Type B pancreatic cell (in vitro differentiated cells): Measurements from ENCODE around the gene HBG2. TPM values are rescaled to one million over a fixed set of nuclear protein-coding genes. Genes with fewer than 3 reads are reported as not detected.
"Not testable (repeated sequence)": the region's sequence is repeated elsewhere in the genome, so short reads cannot be mapped to it uniquely, and the experiment has no call there.

Source experiments
- DNase-seq: peaks from one replicate; pipeline ENCODE4 v3.0.0; 2021; ENCODE audit warnings: mixed read lengths; ENCODE audit not compliant: unreplicated experiment; ENCODE audit errors: extremely low spot score
- H3K27ac Mint-ChIP-seq: 2 replicates; pipeline ENCODE4 v1.8.0; 2021; ENCODE audit warnings: mild to moderate bottlenecking, mixed read lengths
- H3K27me3 Mint-ChIP-seq: 2 replicates; pipeline ENCODE4 v1.8.0; 2021; ENCODE audit warnings: mixed read lengths
- H3K36me3 Mint-ChIP-seq: 2 replicates; pipeline ENCODE4 v1.8.0; 2021; ENCODE audit warnings: mixed read lengths
- H3K4me1 Mint-ChIP-seq: one replicate; pipeline ENCODE4 v1.8.0; 2021; ENCODE audit warnings: mixed read lengths; ENCODE audit not compliant: unreplicated experiment
- H3K4me3 Mint-ChIP-seq: 2 replicates; pipeline ENCODE4 v1.8.0; 2021; ENCODE audit warnings: mild to moderate bottlenecking, mixed read lengths
- H3K9me3 Mint-ChIP-seq: 2 replicates; pipeline ENCODE4 v1.8.0; 2021; ENCODE audit warnings: mixed read lengths
- total RNA-seq: library from RNA; stranded (reverse); gene quantifications from 2 replicates; pipeline ENCODE4 v1.2.1, GENCODE V29; 2021; ENCODE audit warnings: low replicate concordance
- TF ChIP-seq, protein P1 (sequence below): fragments of 200-600 bp; sonication (generic); conservative IDR thresholded peaks from 2 replicates; pipeline ENCODE4 v1.5.0; 2021; ENCODE audit warnings: antibody characterized with exemption, mild to moderate bottlenecking

Gene HBG2
- total RNA-seq, 1 donor from 2014 or later = not detected

DNA sequence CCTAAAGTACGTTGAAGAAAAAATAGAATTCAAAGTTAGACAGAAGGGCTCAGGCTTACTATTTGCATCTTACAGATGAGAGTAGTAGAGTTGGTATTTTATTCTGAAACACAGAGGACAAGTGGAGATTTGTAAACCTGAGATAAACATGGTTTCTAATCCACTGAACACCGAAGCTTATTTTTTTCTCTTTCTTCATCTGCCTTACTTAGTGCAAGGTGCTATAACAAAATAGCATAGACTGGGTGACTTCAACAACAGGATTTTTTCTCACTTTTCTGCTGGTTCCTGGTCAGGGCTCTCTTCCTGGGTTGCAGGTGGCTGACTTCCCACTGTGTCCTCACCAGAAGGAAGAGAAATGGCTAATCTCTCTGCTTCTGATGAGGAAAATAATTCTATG is 2.8 kb downstream of the HBG2 start:
- TF ChIP-seq, protein P1, sequence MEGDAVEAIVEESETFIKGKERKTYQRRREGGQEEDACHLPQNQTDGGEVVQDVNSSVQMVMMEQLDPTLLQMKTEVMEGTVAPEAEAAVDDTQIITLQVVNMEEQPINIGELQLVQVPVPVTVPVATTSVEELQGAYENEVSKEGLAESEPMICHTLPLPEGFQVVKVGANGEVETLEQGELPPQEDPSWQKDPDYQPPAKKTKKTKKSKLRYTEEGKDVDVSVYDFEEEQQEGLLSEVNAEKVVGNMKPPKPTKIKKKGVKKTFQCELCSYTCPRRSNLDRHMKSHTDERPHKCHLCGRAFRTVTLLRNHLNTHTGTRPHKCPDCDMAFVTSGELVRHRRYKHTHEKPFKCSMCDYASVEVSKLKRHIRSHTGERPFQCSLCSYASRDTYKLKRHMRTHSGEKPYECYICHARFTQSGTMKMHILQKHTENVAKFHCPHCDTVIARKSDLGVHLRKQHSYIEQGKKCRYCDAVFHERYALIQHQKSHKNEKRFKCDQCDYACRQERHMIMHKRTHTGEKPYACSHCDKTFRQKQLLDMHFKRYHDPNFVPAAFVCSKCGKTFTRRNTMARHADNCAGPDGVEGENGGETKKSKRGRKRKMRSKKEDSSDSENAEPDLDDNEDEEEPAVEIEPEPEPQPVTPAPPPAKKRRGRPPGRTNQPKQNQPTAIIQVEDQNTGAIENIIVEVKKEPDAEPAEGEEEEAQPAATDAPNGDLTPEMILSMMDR = no peak
- no peak for DNase-seq
- Mint-ChIP-seq H3K4me3 (no peak overlapping the region), H3K27me3 (peaks cover 6% of the 10 kb centered on the region), H3K36me3 (no peaks in the 10 kb centered on the region), H3K4me1 (no peaks in the 10 kb centered on the region), H3K9me3 (no peaks in the 10 kb centered on the region), H3K27ac (no peak overlapping the region)

DNA sequence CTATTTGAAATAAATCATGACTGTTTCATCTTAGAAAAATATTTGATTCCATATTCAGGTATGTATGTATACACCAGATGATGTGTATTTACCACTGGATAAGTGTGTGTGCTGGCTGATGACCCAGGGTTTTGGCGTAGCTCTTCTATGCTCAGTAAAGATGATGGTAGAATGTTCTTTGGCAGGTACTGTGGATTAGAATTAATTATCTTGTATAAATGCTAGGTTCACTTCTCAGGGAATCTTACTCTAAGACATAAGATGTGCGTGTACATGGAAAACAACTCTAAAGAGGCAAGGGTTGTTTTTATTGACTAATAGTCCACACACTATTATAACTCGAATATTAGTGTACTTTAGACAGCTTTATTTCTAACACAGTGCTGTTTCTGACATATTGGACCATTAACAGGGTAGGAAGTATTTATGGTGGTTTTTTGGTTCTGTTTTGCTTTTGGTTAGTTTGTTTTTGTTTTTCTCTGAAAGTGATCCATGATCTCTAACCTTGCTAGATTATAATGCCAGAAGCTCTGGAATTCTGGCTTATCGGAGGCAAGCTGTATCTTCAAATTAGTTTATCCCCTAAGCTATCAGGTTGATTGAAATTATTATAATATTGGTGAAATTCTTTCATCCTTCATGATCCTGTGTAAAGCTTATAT is 3.9 kb downstream of the HBG2 start:
- Mint-ChIP-seq H3K27ac (no peak overlapping the region), H3K4me1 (no peaks in the 10 kb centered on the region), H3K9me3 (no peaks in the 10 kb centered on the region), H3K4me3 (no peak overlapping the region), H3K27me3 (peaks cover 7% of the 10 kb centered on the region), H3K36me3 (no peaks in the 10 kb centered on the region)
- DNase-seq = no peak
- TF ChIP-seq, protein P1 = no peak

DNA sequence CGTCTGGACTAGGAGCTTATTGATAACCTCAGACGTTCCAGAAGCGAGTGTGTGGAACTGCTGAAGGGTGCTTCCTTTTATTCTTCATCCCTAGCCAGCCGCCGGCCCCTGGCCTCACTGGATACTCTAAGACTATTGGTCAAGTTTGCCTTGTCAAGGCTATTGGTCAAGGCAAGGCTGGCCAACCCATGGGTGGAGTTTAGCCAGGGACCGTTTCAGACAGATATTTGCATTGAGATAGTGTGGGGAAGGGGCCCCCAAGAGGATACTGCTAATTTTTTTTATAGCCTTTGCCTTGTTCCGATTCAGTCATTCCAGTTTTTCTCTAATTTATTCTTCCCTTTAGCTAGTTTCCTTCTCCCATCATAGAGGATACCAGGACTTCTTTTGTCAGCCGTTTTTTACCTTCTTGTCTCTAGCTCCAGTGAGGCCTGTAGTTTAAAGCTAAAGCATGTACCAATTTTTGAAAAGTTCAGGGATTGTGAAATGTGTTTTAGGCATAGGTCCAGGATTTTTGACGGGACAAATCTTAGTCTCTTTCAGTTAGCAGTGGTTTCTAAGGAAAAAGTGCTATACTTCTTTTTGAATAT is 4.7 kb downstream of the HBG2 start, which contains the start of gene HBG1:
HBG1 (minus strand) TSS at position 51 of the 590 bp plus-strand sequence. CDS start 53 bp downstream, outside the sequence.
- H3K4me3 Mint-ChIP-seq, H3K36me3 Mint-ChIP-seq, H3K9me3 Mint-ChIP-seq, DNase-seq, H3K4me1 Mint-ChIP-seq, H3K27me3 Mint-ChIP-seq, H3K27ac Mint-ChIP-seq: not testable (repeated sequence)

DNA sequence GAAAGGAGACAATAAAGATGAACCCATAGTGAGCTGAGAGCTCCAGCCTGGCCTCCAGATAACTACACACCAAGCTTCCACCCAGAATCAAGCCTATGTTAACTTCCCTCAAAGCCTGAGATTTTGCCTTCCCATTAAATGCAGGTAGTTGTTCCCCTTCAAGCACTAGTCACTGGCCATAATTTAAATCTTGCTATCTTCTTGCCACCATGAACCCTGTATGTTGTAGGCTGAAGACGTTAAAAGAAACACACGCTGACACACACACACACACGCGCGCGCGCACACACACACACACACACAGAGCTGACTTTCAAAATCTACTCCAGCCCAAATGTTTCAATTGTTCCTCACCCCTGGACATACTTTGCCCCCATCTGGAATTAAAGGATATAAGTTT is 6.1 kb downstream of the HBG2 start:
- H3K27me3 Mint-ChIP-seq, H3K27ac Mint-ChIP-seq: not testable (repeated sequence)

DNA sequence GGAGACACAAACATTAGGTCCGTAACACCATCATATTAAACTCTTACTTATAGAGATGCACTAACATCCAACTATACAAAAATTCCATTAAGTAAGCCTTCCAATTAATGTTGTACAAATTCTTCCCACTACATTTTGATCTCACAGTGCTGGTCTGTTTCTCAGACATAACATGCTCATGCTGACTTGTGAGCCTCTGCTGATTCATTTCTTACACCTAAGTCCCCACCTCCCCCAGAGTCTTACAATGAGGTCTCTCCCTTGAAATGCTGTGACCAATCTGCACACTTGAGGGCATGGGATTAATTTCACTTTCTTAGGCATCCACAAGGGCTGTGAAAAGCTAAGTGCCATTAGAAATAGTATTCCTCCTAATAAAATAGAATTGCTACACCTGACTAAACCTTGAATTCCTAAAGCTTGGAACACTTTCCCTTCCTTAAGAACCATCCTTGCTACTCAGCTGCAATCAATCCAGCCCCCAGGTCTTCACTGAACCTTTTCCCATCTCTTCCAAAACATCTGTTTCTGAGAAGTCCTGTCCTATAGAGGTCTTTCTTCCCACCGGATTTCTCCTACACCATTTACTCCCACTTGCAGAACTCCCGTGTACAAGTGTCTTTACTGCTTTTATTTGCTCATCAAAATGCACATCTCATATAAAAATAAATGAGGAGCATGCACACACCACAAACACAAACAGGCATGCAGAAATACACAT is 6.9 kb downstream of the HBG2 start:
- TF ChIP-seq, protein P1 = no peak
- Mint-ChIP-seq H3K36me3 (no peaks in the 10 kb centered on the region), H3K27me3 (peaks cover 7% of the 10 kb centered on the region), H3K9me3 (no peaks in the 10 kb centered on the region), H3K4me3 (no peak overlapping the region), H3K27ac (no peak overlapping the region), H3K4me1 (no peaks in the 10 kb centered on the region)
- no peak for DNase-seq

More for the DNA sequence above, 6.1 kb downstream of the HBG2 start:
- H3K4me3 Mint-ChIP-seq, H3K9me3 Mint-ChIP-seq, H3K36me3 Mint-ChIP-seq, DNase-seq, H3K4me1 Mint-ChIP-seq: not testable (repeated sequence)

DNA sequence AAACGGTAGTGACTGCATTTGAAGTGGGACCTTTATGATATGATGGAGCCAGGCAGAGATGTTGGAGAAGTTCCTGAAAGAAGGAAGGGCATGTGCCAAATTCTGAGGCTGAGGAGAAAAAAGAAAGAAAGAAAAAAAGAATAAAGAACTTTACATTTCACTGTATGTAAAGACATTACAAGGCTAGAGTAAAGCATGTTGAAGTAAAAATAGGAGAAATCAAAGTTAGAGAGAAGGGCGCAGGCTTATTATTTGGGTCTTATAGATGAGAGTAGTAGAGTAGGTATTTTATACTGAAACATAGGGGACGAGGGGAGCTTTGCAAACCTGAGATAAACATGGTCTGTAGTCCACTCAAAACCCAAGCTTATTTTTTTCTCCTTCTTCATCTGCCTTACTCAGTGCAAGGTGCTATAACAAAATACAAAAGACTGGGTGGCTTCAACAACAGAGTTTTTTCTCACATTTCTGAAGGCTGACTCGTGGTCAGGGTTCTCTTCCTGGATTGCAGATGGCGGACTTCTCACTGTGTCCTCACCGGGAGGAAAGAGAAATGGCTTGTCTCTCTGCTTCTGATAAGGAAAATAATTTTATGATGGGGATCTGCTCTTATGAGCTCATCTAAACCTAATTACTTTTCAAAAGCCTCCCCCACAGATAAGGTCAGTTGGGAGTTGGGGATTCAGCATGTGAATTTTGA is 7.7 kb downstream of the HBG2 start:
- no peak for DNase-seq
- H3K36me3 Mint-ChIP-seq = no peaks in the 10 kb centered on the region
- no peaks in the 10 kb centered on the region for H3K4me1 Mint-ChIP-seq
- H3K27me3 Mint-ChIP-seq = peaks cover 7% of the 10 kb centered on the region
- no peak overlapping the region for H3K4me3 Mint-ChIP-seq
- TF ChIP-seq, protein P1 = no peak
- no peak overlapping the region for H3K27ac Mint-ChIP-seq
- H3K9me3 Mint-ChIP-seq = no peaks in the 10 kb centered on the region
